A673 (cell line): Measurements from ENCODE around the gene SLC25A21. TPM values are rescaled to one million over a fixed set of nuclear protein-coding genes. Genes with fewer than 3 reads are reported as not detected.

Experiments used
- BruUV-seq: library from RNA; stranded (reverse); fragments of 400-500 nt; replicated peaks from 2 replicates; lab custom pipeline; 2021; lab: Mats Ljungman, UMichigan
- CTCF ChIA-PET: fragments of 300-600 bp; sonication (Branson Sonifier 250); formaldehyde crosslinking; loops from one replicate; lab custom pipeline; 2022; ENCODE audit warnings: antibody characterized with exemption; lab: Charles Lee
- POLR2A ChIA-PET: fragments of 300-600 bp; sonication (Branson Sonifier 250); formaldehyde crosslinking; loops from one replicate; lab custom pipeline; 2022; ENCODE audit warnings: antibody characterized with exemption; ENCODE audit not compliant: low non-redundant PET; lab: Charles Lee
- DNase-seq: peaks from one replicate; pipeline ENCODE4 v3.0.0-alpha.2; 2015; ENCODE audit warnings: low spot score
- H3K27ac ChIP-seq: fragments of 200-600 bp; sonication (generic); 2 replicates; pipeline ENCODE4 v1.5.1; 2016; ENCODE audit warnings: mixed run types, low read depth, mild to moderate bottlenecking, mixed read lengths, antibody characterized with exemption, low read length; ENCODE audit not compliant: poor library complexity, severe bottlenecking
- H3K27me3 ChIP-seq: fragments of 200-600 bp; sonication (generic); replicated peaks from 2 replicates; pipeline ENCODE4 v1.6.1; 2017; ENCODE audit warnings: mixed run types, low read depth, mild to moderate bottlenecking, mixed read lengths, antibody characterized with exemption, low read length; ENCODE audit not compliant: insufficient read depth, poor library complexity
- H3K36me3 ChIP-seq: fragments of 200-600 bp; sonication (generic); 2 replicates; pipeline ENCODE4 v1.6.1; 2016; ENCODE audit warnings: mixed run types, mild to moderate bottlenecking, mixed read lengths, antibody characterized with exemption, low read length; ENCODE audit not compliant: insufficient read depth, poor library complexity, severe bottlenecking
- H3K4me1 ChIP-seq: fragments of 200-600 bp; sonication (generic); 2 replicates; pipeline ENCODE4 v1.6.1; 2017; ENCODE audit warnings: mixed run types, mild to moderate bottlenecking, mixed read lengths, antibody characterized with exemption, low read length; ENCODE audit not compliant: insufficient read depth, poor library complexity, severe bottlenecking
- H3K4me3 ChIP-seq: fragments of 200-600 bp; sonication (generic); 2 replicates; pipeline ENCODE4 v1.5.1; 2016; ENCODE audit warnings: low read depth, mixed run types, mild to moderate bottlenecking, mixed read lengths, low read length; ENCODE audit not compliant: poor library complexity, severe bottlenecking
- H3K9me3 ChIP-seq: fragments of 200-600 bp; sonication (generic); 2 replicates; pipeline ENCODE4 v1.6.1; 2016; ENCODE audit warnings: mixed run types, low read depth, mild to moderate bottlenecking, mixed read lengths, antibody characterized with exemption, low read length; ENCODE audit not compliant: poor library complexity, severe bottlenecking
- CTCF ChIP-seq: fragments of 300-800, 200-600 bp; sonication (generic); conservative IDR thresholded peaks from 2 replicates; pipeline ENCODE4 v1.5.1; 2017; ENCODE audit warnings: low read depth, mild to moderate bottlenecking, antibody characterized with exemption, low read length, moderate library complexity, mixed read lengths
- EZH2 ChIP-seq: fragments of 200-600 bp; sonication (generic); IDR thresholded peaks from 2 replicates; pipeline ENCODE4 v1.6.1; 2017; ENCODE audit warnings: borderline replicate concordance, low read depth, mild to moderate bottlenecking, mixed read lengths, antibody characterized with exemption, low read length; ENCODE audit not compliant: poor library complexity, severe bottlenecking
- intact Hi-C: fragments of 100-400 bp; cut with micrococcal nuclease; formaldehyde crosslinking; loops from one replicate; pipeline ENCODE4 v1.10.0; 2022; ENCODE audit not compliant: unreplicated experiment
- total RNA-seq: library from RNA; stranded (reverse); gene quantifications from 2 replicates; pipeline ENCODE4 v1.2.3, GENCODE V29; 2021

The SLC25A21 gene
- total RNA-seq, 1 experiment from 2014 or later, result 4.7 TPM

GRCh38 chr14:37098132-37098531, 74.3 kb downstream of the SLC25A21 start:
- intact Hi-C loops, result no loop called here
- Histone ChIP-seq H3K36me3 (no peaks in the 10 kb centered on the region), H3K27ac (no peak overlapping the region), H3K27me3 (no peaks in the 10 kb centered on the region), H3K4me1 (no peaks in the 10 kb centered on the region), H3K9me3 (no peaks in the 10 kb centered on the region), H3K4me3 (no peak overlapping the region)
- TF ChIP-seq EZH2 (no peak), CTCF (no peak)
- ChIA-PET CTCF (no interaction called here), POLR2A (no interaction called here)
- no peak for DNase-seq
- no TSS peak for BruUV-seq

- no TSS peak for BruUV-seq
- intact Hi-C loops, result no loop called here
- H3K9me3 ChIP-seq, result no peaks in the 10 kb centered on the region
- H3K27me3 ChIP-seq, result no peaks in the 10 kb centered on the region
- H3K4me1 ChIP-seq, result peaks cover 14% of the 10 kb centered on the region
- H3K4me3 ChIP-seq, result no peak overlapping the region
- ChIA-PET POLR2A (no interaction called here), CTCF (no interaction called here)
- no peaks in the 10 kb centered on the region for H3K36me3 ChIP-seq
- no peak overlapping the region for H3K27ac ChIP-seq
- DNase-seq, result no peak
- no peak for TF ChIP-seq EZH2
- TF ChIP-seq CTCF, result no peak
These were observed 77.9 kb downstream of the SLC25A21 start for GRCh38 chr14:37094502-37094901.

DNA sequence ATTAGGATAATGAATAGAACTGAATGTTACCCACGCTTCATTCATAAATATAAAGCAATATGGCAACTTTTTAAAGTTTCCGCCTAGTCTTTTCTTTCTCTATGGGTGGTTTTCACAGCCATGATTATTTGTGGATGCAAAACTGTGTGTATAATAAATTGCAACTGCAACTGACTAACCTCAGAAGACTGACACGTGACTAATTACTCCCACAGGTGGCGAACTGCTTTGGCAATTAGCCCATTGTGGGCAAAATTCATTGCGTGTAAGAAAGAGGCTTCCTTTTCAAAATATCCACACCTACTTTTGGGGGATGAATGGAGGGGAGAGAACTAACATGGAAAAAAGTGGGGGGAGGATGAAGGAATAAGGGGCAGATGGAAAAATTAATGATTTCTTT, 79.0 kb downstream of the SLC25A21 start:
- DNase-seq, result no peak
- CTCF ChIA-PET, result no interaction called here

More for the DNA sequence above, 79.0 kb downstream of the SLC25A21 start:
- H3K4me3 ChIP-seq, result no peak overlapping the region
- no peak overlapping the region for H3K27ac ChIP-seq
- intact Hi-C loops, result no loop called here
- no peaks in the 10 kb centered on the region for H3K9me3 ChIP-seq
- POLR2A ChIA-PET, result no interaction called here
- no peaks in the 10 kb centered on the region for H3K36me3 ChIP-seq
- no peaks in the 10 kb centered on the region for H3K27me3 ChIP-seq
- BruUV-seq, result no TSS peak
- peaks cover 23% of the 10 kb centered on the region for H3K4me1 ChIP-seq
- TF ChIP-seq EZH2, result no peak
- no peak for TF ChIP-seq CTCF
